Measurements from ENCODE around the gene MOB1A. TPM values are rescaled to one million over a fixed set of nuclear protein-coding genes. Genes with fewer than 3 reads are reported as not detected.

Gene MOB1A
- total RNA-seq, 2 donors from 2014 or later = 167 to 228 TPM

DNA sequence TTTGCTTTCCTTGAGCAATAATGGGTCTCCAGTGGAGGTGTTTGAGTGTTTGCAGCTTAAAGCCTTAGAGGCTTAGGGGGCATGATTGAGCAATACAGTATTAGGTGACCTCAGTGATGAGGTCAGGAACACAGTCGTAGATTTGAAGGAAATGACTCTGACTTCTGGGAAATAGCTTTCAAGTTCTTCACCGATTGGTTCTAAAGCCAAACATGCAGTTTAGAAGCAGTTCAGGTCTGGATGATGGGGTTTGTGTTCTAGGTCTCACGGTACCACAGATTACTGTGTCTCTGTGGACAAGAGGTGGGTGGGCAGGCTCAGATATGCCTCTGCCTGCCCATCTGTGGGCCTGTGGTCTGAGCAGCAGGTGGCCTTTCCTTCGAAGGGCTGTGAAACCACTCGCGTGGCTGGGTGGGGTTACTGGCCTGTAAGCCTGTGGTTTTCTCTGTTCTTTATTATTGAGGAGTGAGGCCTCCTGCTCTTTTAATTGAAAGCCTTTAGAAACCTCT is 27.6 kb upstream of the MOB1A start:
- Mint-ChIP-seq H3K9me3 (no peaks in the 10 kb centered on the region), H3K4me1 (ENCODE audit: low read depth in 2 of 2) (peaks cover 58 to 64% of the 10 kb centered on the region in 2 donors), H3K27ac (peak overlapping the region; percentile 98 to 99), H3K27me3 (no peaks in the 10 kb centered on the region), H3K4me3 (peak overlapping the region; percentile 83), H3K36me3 (peaks cover 31% of the 10 kb centered on the region)
- peak; percentile 97 for ATAC-seq
- DNase-seq (ENCODE audit: low spot score) = peak; percentile 89

DNA sequence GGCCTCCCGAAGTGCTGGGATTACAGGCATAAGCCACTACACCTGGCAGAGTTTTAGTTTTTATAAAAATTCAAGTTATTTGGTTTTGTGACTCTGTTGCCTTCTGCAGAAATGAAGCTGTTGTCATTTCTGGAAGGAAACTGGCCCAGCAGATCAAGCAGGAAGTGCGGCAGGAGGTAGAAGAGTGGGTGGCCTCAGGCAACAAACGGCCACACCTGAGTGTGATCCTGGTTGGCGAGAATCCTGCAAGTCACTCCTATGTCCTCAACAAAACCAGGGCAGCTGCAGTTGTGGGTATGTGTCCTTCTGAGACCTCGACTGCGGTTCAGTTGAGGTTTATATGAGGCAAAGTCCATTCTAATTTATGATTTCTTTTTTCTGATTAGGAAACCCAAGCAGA is 26.9 kb upstream of the MOB1A start:
- H3K36me3 Mint-ChIP-seq = peaks cover 35% of the 10 kb centered on the region
- peak; percentile 59 to 60 for ATAC-seq

DNA sequence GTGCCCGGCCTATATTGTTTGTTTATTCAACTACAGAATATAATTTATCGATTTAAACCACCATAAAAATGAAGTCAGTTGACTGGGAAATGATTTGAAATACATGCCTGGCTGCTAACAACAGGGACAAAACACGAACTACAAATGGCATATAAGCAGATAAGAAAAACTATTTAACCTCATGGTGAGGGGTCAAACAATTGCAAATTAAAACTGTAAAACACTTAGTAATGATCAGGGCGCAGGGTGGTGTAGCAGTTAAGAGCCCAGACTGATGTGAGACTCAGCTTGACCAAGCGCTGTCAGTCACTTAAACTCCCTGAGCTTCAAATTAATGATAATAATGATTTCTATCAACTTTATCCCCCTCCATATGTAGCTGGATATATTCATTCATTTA is 26.4 kb upstream of the MOB1A start:
- Mint-ChIP-seq H3K27me3 (no peaks in the 10 kb centered on the region), H3K36me3 (peaks cover 40% of the 10 kb centered on the region), H3K9me3 (no peaks in the 10 kb centered on the region), H3K4me3 (peak overlapping the region; percentile 83), H3K4me1 (ENCODE audit: low read depth in 2 of 2) (peaks cover 64 to 75% of the 10 kb centered on the region in 2 donors), H3K27ac (peak overlapping the region; percentile 98 to 99)
- DNase-seq (ENCODE audit: low spot score) (no peak), ATAC-seq (no peak)

More for the DNA sequence above, 26.9 kb upstream of the MOB1A start:
- Mint-ChIP-seq H3K27me3 (no peaks in the 10 kb centered on the region), H3K9me3 (no peaks in the 10 kb centered on the region), H3K27ac (peak overlapping the region; percentile 98 to 99), H3K4me1 (ENCODE audit: low read depth in 2 of 2) (peaks cover 59 to 70% of the 10 kb centered on the region in 2 donors), H3K4me3 (peak overlapping the region; percentile 83)
- DNase-seq (ENCODE audit: low spot score) = peak; percentile 63

DNA sequence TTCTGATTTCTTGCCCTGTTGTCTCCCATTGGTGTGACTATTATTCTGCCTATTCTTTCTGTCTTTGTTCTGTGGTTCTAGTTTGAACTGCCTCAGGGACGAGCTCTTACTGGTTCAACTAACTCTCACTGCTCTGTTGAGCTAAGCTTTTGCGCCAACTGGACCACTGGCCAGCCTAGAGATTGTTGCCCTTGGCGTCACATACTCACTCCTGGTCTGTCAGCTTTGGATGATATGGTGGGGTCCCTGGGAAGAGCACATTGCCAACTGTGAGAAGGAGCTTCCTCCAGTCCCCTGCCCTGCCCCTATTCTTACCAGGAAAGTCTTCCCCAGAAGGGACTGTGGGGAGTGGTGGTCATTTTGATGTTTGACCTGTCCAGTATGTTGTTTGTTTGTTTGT is 25.8 kb upstream of the MOB1A start:
- H3K4me1 Mint-ChIP-seq (ENCODE audit: low read depth in 2 of 2) = peaks cover 65 to 77% of the 10 kb centered on the region in 2 donors
- peak overlapping the region; percentile 83 for H3K4me3 Mint-ChIP-seq
- H3K27ac Mint-ChIP-seq = peak overlapping the region; percentile 98 to 99
- no peaks in the 10 kb centered on the region for H3K27me3 Mint-ChIP-seq
- ATAC-seq = no peak
- no peaks in the 10 kb centered on the region for H3K9me3 Mint-ChIP-seq
- DNase-seq (ENCODE audit: low spot score) = no peak
- peaks cover 41% of the 10 kb centered on the region for H3K36me3 Mint-ChIP-seq

GRCh38 chr2:74201596-74201995 is 22.9 kb upstream of the MOB1A start:
- Mint-ChIP-seq H3K27me3 (no peaks in the 10 kb centered on the region), H3K4me1 (ENCODE audit: low read depth in 2 of 2) (peaks cover 70 to 72% of the 10 kb centered on the region in 2 donors), H3K9me3 (no peaks in the 10 kb centered on the region), H3K36me3 (peaks cover 39% of the 10 kb centered on the region), H3K4me3 (peak overlapping the region; percentile 99), H3K27ac (peak overlapping the region; percentile 98 to 100)
- DNase-seq (ENCODE audit: low spot score) (no peak), ATAC-seq (no peak)

DNA sequence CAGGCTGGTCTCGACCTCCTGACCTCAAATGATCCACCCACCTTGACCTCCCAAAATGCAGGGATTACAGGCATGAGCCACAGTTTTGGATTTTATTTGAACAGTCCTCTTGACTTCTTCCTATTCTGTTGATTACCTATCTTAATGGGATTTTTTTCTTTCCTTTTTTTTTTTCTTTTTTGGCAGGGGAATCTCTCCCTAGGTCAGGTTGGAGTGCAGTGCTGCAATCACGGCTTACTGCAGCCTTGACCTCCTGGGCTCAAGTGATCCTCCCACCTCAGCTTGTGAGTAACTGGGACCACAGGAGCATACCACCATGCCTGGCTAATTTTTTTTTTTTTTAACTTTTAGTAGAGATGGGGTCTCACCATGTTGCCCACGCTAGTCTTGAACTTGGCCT is 22.5 kb upstream of the MOB1A start:
- Mint-ChIP-seq H3K36me3 (peaks cover 39% of the 10 kb centered on the region), H3K4me1 (ENCODE audit: low read depth in 2 of 2) (peaks cover 66 to 68% of the 10 kb centered on the region in 2 donors)
- no peak for ATAC-seq

DNA sequence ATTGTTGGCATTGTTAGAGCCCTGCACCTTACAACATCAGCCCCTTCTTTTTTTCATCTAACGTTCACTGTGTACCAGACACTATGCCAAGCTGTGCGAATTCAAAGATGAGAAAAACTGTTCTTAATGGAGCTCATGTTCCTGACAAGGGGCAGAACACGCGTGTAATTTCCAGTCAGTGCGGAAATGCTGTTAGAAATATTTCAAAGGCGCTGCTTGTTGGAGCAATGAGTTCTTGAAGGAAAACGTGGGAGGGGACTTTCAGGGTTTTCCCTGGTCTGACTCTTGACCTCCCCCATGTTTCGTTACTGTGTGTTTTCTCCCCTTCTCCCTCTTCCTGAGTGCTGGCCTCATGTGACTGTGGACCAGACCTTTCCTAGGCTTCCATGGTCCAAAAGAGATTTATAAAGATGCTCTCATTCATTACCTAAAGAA is 21.2 kb upstream of the MOB1A start:
- Mint-ChIP-seq H3K4me3 (peak overlapping the region; percentile 99), H3K27ac (peak overlapping the region; percentile 98 to 100), H3K9me3 (no peaks in the 10 kb centered on the region), H3K36me3 (peaks cover 39% of the 10 kb centered on the region), H3K4me1 (ENCODE audit: low read depth in 2 of 2) (peaks cover 55% of the 10 kb centered on the region in 2 donors), H3K27me3 (no peaks in the 10 kb centered on the region)
- no peak for DNase-seq (ENCODE audit: low spot score)
- no peak for ATAC-seq

More for the DNA sequence above, 22.5 kb upstream of the MOB1A start:
- Mint-ChIP-seq H3K27me3 (no peaks in the 10 kb centered on the region), H3K9me3 (no peaks in the 10 kb centered on the region), H3K27ac (peak overlapping the region; percentile 98 to 100), H3K4me3 (peak overlapping the region; percentile 99)
- DNase-seq (ENCODE audit: low spot score) = no peak

- ATAC-seq (no peak), DNase-seq (ENCODE audit: low spot score) (no peak)
- peak overlapping the region; percentile 98 to 100 for H3K27ac Mint-ChIP-seq
- H3K27me3 Mint-ChIP-seq = no peaks in the 10 kb centered on the region
- H3K4me1 Mint-ChIP-seq (ENCODE audit: low read depth in 2 of 2) = peaks cover 49% of the 10 kb centered on the region in 2 donors
- H3K9me3 Mint-ChIP-seq = no peaks in the 10 kb centered on the region
- H3K4me3 Mint-ChIP-seq = peak overlapping the region; percentile 99
- H3K36me3 Mint-ChIP-seq = peaks cover 35% of the 10 kb centered on the region
Measured at GRCh38 chr2:74199275-74199701, 20.6 kb upstream of the MOB1A start.

DNA sequence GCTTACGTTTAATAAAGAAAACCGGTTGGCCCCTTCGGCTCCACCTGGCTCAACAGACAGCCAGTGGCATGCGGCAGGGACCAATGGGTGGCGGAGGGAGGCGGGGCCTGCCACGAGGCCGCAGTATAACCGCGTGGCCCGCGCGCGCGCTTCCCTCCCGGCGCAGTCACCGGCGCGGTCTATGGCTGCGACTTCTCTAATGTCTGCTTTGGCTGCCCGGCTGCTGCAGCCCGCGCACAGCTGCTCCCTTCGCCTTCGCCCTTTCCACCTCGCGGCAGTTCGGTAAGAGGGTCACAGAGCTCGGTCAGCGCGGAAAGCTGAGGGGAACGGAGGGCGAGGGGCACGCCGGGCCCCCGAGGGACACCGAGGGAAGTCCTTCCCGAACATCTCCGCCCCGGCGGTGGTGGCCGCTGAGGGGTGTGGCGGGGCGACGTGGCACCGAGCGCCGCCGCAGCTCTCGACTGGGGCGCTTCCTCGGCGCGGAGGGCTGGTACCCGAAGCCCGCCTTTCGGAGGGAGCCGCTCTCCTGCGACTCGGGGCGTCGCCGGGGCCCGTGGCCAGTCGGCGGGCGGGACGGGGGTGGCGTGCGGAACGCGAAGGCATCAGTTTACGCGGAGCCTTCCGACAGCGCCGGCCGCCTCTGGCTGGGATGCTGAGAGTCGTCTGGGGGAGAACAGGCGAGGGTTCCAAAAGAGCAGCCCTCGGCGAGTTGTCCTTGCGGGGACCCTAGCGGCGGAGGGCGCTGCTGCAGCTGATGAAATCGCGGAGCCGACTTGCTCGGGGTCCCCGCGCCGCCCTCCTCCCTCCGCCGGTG is 20.0 kb upstream of the MOB1A start, which contains the start of gene MTHFD2:
Gene MTHFD2, plus strand, starts transcription at position 155 of the 814 bp plus-strand sequence. Its CDS starts 27 bp downstream, at position 182.
- peaks cover 43 to 44% of the 10 kb centered on the region in 2 donors for H3K4me1 Mint-ChIP-seq (ENCODE audit: low read depth in 2 of 2)
- peak; percentile 98 for DNase-seq (ENCODE audit: low spot score)
- peak within 1 kb of the TSS; percentile 98 to 100 for H3K27ac Mint-ChIP-seq
- H3K27me3 Mint-ChIP-seq = no peaks in the 10 kb centered on the region
- H3K4me3 Mint-ChIP-seq = peak within 1 kb of the TSS; percentile 99
- H3K36me3 Mint-ChIP-seq = peaks cover 34% of the 10 kb centered on the region
- peak; percentile 95 to 96 for ATAC-seq
- no peaks in the 10 kb centered on the region for H3K9me3 Mint-ChIP-seq

- ATAC-seq (no peak), DNase-seq (ENCODE audit: low spot score) (no peak)
- Mint-ChIP-seq H3K4me1 (ENCODE audit: low read depth in 2 of 2) (peaks cover 39 to 40% of the 10 kb centered on the region in 2 donors), H3K9me3 (no peaks in the 10 kb centered on the region), H3K4me3 (peak overlapping the region; percentile 99), H3K27ac (peak overlapping the region; percentile 98 to 100), H3K36me3 (peaks cover 34% of the 10 kb centered on the region), H3K27me3 (no peaks in the 10 kb centered on the region)
Measured at GRCh38 chr2:74198023-74198460, 19.4 kb upstream of the MOB1A start.

DNA sequence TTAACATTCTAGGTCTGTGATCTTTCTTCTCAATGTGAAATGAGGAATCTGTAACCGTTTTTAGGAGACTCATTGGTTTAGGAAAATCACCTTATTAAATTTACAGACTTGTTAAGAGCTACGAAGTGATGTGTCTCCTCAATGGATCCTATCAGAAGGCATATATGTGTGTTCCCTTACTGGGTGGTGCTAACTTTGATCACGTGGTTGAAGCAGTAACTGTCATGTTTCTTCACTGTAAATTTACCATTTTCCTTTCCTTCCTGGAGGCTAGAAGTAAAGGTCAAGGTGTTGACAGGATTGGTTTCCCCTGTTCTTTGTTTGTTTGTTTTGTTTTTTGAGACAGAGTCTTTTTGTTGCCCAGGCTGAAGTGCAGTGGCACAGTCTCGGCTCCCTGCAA is 18.4 kb upstream of the MOB1A start:
- no peak for ATAC-seq
- peak overlapping the region in 1 of 2 donors; percentile 100 for H3K27ac Mint-ChIP-seq
- no peaks in the 10 kb centered on the region for H3K27me3 Mint-ChIP-seq
- no peak for DNase-seq (ENCODE audit: low spot score)
- peak overlapping the region; percentile 22 for H3K4me3 Mint-ChIP-seq
- H3K4me1 Mint-ChIP-seq (ENCODE audit: low read depth in 2 of 2) = peaks cover 39 to 40% of the 10 kb centered on the region in 2 donors
- H3K36me3 Mint-ChIP-seq = peaks cover 34% of the 10 kb centered on the region
- no peaks in the 10 kb centered on the region for H3K9me3 Mint-ChIP-seq

- Mint-ChIP-seq H3K4me1 (ENCODE audit: low read depth in 2 of 2) (peaks cover 22 to 26% of the 10 kb centered on the region in 2 donors), H3K36me3 (peaks cover 12% of the 10 kb centered on the region), H3K9me3 (no peaks in the 10 kb centered on the region), H3K4me3 (no peak overlapping the region), H3K27me3 (peaks cover 0 to 3% of the 10 kb centered on the region in 2 donors), H3K27ac (no peak overlapping the region)
- DNase-seq (ENCODE audit: low spot score) = no peak
- no peak for ATAC-seq
Measured at GRCh38 chr2:74194799-74195198, 16.1 kb upstream of the MOB1A start.

- ATAC-seq (no peak), DNase-seq (ENCODE audit: low spot score) (no peak)
- H3K4me3 Mint-ChIP-seq = no peak overlapping the region
- H3K9me3 Mint-ChIP-seq = no peaks in the 10 kb centered on the region
- H3K36me3 Mint-ChIP-seq = no peaks in the 10 kb centered on the region
- H3K27ac Mint-ChIP-seq = peak overlapping the region in 1 of 2 donors; percentile 62
- H3K27me3 Mint-ChIP-seq = peaks cover 0 to 3% of the 10 kb centered on the region in 2 donors
- peaks cover 18 to 23% of the 10 kb centered on the region in 2 donors for H3K4me1 Mint-ChIP-seq (ENCODE audit: low read depth in 2 of 2)
Measured at GRCh38 chr2:74191596-74192380, 13.1 kb upstream of the MOB1A start.
